Endothelial cell (in vitro differentiated cells): Measurements from ENCODE around the gene CHP1. TPM values are rescaled to one million over a fixed set of nuclear protein-coding genes. Genes with fewer than 3 reads are reported as not detected.
"Not testable (repeated sequence)": the region's sequence is repeated elsewhere in the genome, so short reads cannot be mapped to it uniquely, and the experiment has no call there.

Source experiments
- DNase-seq: peaks from one replicate; pipeline ENCODE4 v3.0.0; 2021; ENCODE audit warnings: low spot score
- H3K27ac Mint-ChIP-seq: one replicate; pipeline ENCODE4 v1.8.0; 2021; ENCODE audit warnings: mixed read lengths, inconsistent platforms; ENCODE audit not compliant: unreplicated experiment
- H3K27me3 Mint-ChIP-seq: one replicate; pipeline ENCODE4 v1.8.0; 2021; ENCODE audit warnings: mild to moderate bottlenecking, moderate library complexity, mixed read lengths, inconsistent platforms; ENCODE audit not compliant: unreplicated experiment
- H3K36me3 Mint-ChIP-seq: one replicate; pipeline ENCODE4 v1.8.0; 2021; ENCODE audit warnings: mild to moderate bottlenecking, low read depth, mixed read lengths, inconsistent platforms; ENCODE audit not compliant: unreplicated experiment
- H3K4me1 Mint-ChIP-seq: one replicate; pipeline ENCODE4 v1.8.0; 2021; ENCODE audit warnings: mild to moderate bottlenecking, mixed read lengths, inconsistent platforms; ENCODE audit not compliant: unreplicated experiment
- H3K4me3 Mint-ChIP-seq: one replicate; pipeline ENCODE4 v1.8.0; 2021; ENCODE audit warnings: mild to moderate bottlenecking, mixed read lengths, inconsistent platforms; ENCODE audit not compliant: unreplicated experiment
- H3K9me3 Mint-ChIP-seq: one replicate; pipeline ENCODE4 v1.8.0; 2021; ENCODE audit warnings: mixed read lengths, inconsistent platforms; ENCODE audit not compliant: unreplicated experiment
- total RNA-seq: library from RNA; stranded (reverse); fragmentation: NEBNext Ultra II Directional; extraction: Animal tissue kit (Norgen Biotek cat#: 25700); gene quantifications from one replicate; pipeline ENCODE4 v1.2.1, GENCODE V29; 2021; ENCODE audit not compliant: unreplicated experiment
- TF ChIP-seq, protein P1 (sequence below): fragments of 200-600 bp; sonication (generic); IDR thresholded peaks from one replicate; pipeline ENCODE4 v1.5.0; 2021; ENCODE audit warnings: antibody characterized with exemption; ENCODE audit not compliant: unreplicated experiment

Gene CHP1
- total RNA-seq, 1 donor from 2014 or later: 132 TPM

DNA sequence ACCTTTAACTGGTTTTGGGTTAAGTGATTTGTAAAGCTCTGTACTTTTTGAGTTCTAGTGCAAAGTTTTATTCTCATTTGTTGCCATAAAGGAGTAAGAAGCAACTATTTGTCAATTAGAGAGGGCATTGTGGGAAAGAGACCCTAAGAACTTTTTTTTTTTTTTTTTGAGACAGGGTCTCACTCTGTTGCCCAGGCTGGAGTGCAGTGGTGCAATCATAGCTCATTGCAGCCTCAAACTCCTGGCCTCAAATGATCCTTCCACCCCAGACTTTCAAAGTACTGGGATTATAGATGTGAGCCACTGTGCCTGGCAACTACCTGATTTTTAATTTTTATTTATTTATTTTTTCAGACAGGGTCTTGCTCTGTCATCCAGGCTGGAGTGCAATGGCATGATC, 4.9 kb downstream of the CHP1 start:
- Mint-ChIP-seq H3K27me3 (no peaks in the 10 kb centered on the region), H3K36me3 (no peaks in the 10 kb centered on the region), H3K27ac (no peak overlapping the region), H3K4me1 (peaks cover 2% of the 10 kb centered on the region), H3K9me3 (no peaks in the 10 kb centered on the region), H3K4me3 (no peak overlapping the region)
- TF ChIP-seq, protein P1, sequence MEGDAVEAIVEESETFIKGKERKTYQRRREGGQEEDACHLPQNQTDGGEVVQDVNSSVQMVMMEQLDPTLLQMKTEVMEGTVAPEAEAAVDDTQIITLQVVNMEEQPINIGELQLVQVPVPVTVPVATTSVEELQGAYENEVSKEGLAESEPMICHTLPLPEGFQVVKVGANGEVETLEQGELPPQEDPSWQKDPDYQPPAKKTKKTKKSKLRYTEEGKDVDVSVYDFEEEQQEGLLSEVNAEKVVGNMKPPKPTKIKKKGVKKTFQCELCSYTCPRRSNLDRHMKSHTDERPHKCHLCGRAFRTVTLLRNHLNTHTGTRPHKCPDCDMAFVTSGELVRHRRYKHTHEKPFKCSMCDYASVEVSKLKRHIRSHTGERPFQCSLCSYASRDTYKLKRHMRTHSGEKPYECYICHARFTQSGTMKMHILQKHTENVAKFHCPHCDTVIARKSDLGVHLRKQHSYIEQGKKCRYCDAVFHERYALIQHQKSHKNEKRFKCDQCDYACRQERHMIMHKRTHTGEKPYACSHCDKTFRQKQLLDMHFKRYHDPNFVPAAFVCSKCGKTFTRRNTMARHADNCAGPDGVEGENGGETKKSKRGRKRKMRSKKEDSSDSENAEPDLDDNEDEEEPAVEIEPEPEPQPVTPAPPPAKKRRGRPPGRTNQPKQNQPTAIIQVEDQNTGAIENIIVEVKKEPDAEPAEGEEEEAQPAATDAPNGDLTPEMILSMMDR: no peak
- no peak for DNase-seq

DNA sequence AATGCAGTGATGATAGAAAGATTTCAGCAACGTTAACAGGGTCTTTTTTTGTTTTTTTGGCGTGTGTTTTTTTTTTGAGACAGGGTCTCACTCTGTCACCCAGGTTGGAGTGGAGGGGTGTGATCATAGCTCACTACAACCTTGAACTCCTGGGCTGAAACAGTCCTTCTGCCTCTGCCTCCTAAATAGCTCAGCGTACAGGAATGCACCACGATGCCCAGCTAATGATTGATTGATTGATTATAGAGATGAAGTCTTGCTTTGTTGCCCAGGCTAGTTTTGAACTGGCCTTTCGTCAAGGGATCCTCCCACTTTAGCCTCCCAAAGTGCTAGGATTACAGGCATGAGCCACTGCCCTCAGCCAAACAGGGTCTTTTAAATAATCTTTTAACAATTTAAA, 7.0 kb downstream of the CHP1 start:
- no peak for DNase-seq
- no peaks in the 10 kb centered on the region for H3K27me3 Mint-ChIP-seq
- H3K36me3 Mint-ChIP-seq: no peaks in the 10 kb centered on the region
- H3K9me3 Mint-ChIP-seq: no peaks in the 10 kb centered on the region
- TF ChIP-seq, protein P1: no peak
- H3K4me3 Mint-ChIP-seq: no peak overlapping the region
- no peak overlapping the region for H3K27ac Mint-ChIP-seq
- no peaks in the 10 kb centered on the region for H3K4me1 Mint-ChIP-seq

DNA sequence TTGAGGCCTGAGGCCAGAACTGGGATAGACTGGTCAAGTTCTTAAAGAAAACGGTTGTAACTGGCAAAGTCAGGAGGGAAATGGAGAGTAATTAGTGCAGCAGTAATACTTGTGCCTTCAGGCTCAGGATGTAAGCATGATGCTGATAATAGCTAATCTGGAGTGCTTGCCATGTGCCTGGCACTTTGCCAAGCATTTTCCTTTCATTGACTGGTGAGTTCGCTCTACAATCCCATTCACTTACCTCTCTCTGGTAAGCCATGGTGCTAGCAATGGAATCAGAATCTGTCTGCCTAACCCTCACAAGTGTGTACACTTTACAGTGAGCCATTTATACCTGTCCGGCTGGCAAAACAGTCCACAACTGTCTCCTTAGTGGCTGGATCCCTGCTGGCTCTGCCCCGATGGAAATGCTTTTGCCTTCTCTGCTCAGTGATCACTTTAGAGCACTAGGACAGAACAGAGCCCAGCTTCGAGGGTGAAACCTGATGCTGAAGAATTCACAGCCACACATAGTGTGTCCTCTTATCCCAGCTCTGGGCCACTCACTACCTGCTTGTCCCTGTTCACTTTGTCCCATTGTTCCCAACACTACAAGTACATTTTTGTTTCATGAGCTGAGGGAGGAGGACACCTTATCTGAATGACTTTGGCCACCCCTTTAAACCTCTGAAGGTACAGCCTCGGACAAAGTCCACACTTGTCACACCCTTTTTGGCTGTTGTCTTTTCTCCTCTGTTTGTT, 10.3 kb downstream of the CHP1 start:
- peaks cover 9% of the 10 kb centered on the region for H3K36me3 Mint-ChIP-seq
- H3K4me1 Mint-ChIP-seq: no peaks in the 10 kb centered on the region
- TF ChIP-seq, protein P1: no peak
- no peak overlapping the region for H3K27ac Mint-ChIP-seq
- DNase-seq: no peak
- H3K4me3 Mint-ChIP-seq: no peak overlapping the region
- H3K27me3 Mint-ChIP-seq: no peaks in the 10 kb centered on the region
- H3K9me3 Mint-ChIP-seq: no peaks in the 10 kb centered on the region

DNA sequence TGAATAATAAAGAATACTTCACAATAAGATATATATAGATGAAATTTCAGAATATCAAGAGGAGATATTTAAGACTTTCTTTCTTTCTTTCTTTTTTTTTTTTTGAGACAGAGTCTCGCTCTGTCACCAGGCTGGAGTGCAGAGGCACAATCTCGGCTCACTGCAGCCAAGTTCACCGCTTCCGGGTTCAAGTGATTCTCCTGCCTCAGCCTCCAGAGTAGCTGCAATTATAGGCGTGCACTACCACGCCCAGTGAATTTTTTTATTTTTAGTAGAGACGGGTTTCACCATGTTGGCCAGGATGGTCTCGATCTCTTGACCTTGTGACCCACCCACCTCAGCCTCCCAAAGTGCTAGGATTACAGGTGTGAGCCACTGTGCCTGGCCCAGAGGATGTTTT, 19.7 kb downstream of the CHP1 start:
- not testable (repeated sequence) for H3K4me1 Mint-ChIP-seq, H3K27me3 Mint-ChIP-seq

DNA sequence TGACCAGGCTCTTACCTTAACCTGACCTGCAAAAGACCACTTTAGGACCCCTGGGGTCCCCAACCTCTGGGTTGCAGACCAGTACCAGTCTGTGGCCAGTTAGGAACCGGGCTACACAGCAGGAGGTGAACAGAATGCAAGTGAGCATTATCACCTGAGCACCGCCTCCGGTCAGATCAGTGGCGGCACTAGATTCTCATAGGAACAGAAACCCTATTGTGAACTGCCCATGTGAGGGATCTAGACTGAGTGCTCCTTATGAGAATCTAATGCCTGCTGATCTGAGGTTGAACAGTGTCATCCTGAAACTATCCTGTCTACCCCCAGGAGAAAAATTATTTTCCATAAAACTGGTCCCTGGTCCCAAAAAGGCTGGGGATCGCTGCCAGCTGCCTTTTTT, 20.3 kb downstream of the CHP1 start:
- H3K27ac Mint-ChIP-seq: no peak overlapping the region
- no peak overlapping the region for H3K4me3 Mint-ChIP-seq
- TF ChIP-seq, protein P1: no peak
- no peaks in the 10 kb centered on the region for H3K9me3 Mint-ChIP-seq
- DNase-seq: no peak
- H3K27me3 Mint-ChIP-seq: no peaks in the 10 kb centered on the region
- H3K36me3 Mint-ChIP-seq: no peaks in the 10 kb centered on the region
- no peaks in the 10 kb centered on the region for H3K4me1 Mint-ChIP-seq

More for the DNA sequence above, 19.7 kb downstream of the CHP1 start:
- H3K27ac Mint-ChIP-seq, H3K36me3 Mint-ChIP-seq, H3K4me3 Mint-ChIP-seq, DNase-seq, H3K9me3 Mint-ChIP-seq: not testable (repeated sequence)
